ENCODE measurements around the gene ANKAR.
"Not testable (repeated sequence)": the region's sequence is repeated elsewhere in the genome, so short reads cannot be mapped to it uniquely, and the experiment has no call there.

The ANKAR gene

DNA sequence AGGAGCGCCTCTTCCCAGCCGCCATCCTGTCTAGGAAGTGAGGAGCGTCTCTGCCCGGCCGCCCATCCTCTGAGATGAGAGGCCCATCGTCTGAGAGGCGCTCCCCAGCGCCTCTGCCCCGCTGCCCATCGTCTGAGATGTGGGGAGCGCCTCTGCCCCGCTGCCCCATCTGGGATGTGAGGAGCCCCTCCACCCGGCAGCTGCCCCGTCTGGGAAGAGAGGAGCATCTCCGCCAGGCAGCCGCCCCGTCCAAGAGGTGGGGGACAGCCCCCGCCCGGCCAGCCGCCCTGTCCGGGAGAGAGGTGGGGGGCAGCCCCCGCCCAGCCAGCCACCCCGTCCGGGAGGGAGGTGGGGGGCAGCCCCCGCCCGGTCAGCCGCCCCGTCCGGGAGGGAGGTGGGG is 21.0 kb upstream of the ANKAR start:
- DNase-seq; intact Hi-C loops (cut with DNase I): not testable (repeated sequence)

DNA sequence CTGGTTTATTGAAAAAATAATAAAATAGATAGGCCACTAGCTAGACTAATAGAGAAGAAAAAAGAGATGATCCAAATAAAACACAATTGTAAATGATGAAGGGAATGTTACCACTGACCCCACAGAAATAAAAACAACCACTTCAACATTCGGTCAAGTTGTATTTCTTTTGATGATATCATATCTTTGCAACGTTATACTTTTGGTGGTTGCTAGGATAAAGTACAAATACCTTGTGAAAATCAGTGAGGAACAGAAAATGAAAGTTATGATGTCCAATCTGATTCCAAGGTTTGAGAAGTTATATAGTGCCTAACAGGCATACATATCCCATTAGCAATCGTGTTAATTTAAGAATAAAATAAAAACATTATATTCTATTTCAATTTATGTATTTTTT is 19.8 kb upstream of the ANKAR start:
- intact Hi-C loops (cut with DNase I) = no loop called here
- DNase-seq = no peak

DNA sequence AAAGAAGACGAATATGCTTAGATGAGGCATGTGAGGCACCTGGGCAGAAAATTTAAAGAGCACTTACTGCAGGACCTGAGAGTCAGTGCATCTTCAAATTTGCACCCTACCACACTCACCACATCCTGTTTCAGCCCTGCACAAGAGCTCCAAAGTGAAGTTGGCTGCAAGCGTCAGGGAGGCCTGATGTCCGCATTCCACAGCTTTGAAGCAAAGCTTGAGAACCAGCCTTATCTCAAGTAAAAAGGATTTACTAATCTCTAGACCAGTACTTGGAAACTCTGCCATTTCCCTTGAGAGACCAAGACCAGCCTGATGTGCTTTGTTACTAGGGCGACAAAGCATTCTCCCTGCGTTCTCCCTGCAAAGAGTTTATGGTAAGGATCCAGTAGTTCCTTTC is 16.6 kb upstream of the ANKAR start:
- DNase-seq = no peak
- intact Hi-C loops (cut with DNase I) = no loop called here

DNA sequence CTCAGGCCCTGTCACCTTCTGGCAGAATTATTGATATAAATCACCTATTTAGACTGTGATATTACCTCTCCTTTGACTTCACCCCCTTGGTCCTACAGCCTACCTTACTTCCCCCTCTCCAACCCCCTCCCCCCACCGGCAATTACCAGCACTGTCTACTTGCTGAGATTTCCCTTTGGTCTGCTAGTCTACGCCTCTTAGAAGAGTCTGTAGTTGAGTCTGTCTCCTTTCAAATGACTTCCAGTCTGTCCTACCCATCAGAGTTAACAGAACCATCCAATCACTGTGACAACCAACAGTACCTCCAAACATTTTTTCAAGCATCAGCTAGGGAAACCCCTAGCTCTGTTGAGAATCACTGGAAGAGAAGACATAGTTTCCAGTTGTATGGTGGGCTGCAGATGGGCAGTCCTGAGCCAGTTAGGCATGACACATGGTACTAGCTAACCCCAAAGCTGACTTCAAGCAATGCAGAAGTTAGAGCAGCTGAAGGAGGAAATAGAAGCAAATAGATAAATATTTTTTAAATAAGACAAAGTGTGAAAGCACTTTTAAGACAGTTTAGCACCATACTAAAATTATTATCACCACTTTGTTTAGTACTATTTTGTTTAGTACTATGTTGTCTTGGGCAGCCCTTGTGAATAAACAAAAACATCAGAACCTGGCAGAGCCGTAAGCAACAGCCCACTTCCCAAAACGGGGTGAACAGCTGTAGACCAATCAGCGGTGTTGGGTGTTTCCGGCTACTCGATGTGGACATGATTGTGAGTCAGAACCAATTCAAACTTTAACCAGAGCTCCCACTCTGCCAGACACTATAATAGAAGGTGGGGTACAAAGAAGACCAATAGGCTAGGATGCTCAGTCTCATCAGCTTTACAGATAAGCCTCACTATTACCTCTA is 15.9 kb upstream of the ANKAR start:
- DNase-seq = no peak
- intact Hi-C loops (cut with DNase I) = no loop called here

DNA sequence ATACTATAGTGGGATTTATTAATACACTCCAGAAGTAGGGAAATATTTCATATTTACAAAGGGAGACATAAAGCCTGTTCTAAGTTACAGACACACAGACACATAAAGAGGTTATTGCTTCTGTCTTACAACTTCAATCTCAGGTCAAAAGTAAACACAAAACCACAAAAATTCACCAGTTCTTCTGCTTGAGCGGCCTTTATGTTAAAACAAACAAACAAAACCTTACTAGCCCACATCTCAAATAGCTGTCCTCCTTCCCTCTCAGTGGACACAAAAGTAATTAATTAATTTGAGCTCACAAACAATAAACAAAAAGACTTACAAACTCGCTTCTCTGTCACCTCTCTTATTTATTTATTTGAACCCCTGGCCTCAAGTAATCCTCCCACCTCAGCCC is 14.7 kb upstream of the ANKAR start:
- intact Hi-C loops (cut with DNase I) = loop anchor here (2.0 to 5.0 kb wide), 3 partner anchors 39 to 123 kb away; partner anchors contain the start of genes ORMDL1, OSGEPL1 and PMS1
- DNase-seq = no peak

DNA sequence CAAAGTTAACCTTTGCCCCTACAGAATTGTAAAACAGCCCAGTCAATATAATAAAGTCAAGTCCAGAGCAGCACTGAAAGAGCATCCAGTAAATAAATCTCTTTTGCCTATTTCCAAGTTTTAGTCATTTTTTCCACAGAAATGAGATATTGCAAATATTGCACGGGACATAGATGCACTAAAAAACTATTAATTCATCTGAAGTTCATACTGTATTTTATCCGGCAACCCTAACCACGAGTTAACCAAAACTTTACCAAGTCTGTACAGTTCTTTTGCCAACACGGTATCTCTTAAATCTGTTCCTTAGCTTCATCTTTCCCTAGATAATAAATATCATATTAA is 13.7 kb upstream of the ANKAR start:
- intact Hi-C loops (cut with DNase I) = loop anchor here (2.0 to 5.0 kb wide), 3 partner anchors 38 to 122 kb away; partner anchors contain the start of genes ORMDL1, OSGEPL1 and PMS1
- no peak for DNase-seq

DNA sequence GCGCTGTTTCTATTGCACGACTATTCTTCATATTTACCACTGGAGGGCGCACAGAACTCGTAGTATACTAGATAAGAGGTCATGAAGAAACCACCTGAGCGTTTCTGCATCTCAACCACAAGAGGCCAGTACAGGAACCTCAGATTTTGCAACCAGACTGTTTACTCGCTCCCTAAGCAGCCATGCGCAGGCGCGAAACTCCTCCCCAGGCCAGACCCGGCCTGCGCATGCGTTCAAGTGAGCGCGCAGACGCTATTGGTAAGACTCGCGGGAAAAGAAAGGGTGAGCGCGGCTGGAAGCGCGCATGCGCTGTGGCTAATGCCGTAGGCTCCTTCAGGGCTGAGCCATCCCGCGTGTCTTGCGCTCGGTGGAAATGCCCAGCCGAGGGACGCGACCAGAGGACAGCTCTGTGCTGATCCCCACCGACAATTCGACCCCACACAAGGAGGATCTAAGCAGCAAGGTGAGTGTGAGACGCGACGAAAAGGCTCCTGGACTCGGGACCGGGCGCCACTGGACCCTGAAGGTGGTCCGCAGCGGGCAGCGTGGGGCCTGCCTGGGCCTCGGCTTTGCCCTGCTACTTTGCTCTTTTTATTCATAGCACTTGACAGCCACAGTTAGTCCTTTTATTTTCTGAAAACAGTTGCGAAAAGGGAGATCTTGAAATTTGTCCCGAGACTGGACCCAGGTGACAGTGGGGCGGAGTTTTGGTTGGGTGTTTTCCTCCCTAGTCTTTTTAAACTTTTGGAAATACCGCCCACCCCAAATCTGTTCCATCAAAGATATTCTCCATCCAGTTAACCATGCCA is 13.1 kb upstream of the ANKAR start, which contains the start of gene ASNSD1:
Gene ASNSD1 (plus strand): TSS at position 312 of the 809 bp plus-strand sequence. CDS start 4,674 bp downstream, outside the sequence.
- intact Hi-C loops (cut with DNase I) = loop anchor here (2.0 to 5.0 kb wide), 3 partner anchors 37 to 121 kb away; partner anchors contain the start of genes ORMDL1, OSGEPL1 and PMS1
- DNase-seq = peak; percentile 86 to 97 (median 94)

DNA sequence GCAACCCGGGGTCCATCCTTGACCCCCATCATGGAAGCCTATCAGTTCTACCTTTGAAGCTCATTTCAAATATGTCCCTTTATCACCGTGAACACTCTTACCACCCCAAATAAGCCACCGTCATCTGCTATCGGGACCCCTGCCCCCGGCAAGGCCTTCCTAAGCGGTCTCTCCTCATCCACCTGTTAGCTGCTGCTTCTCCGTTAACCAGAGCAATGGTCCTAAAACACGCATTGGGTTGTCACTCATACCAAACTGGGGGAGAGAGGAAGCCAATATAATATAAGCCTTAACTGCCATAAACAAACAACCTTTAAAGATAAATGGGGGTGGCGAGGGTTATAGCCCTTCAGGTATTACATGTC is 12.5 kb upstream of the ANKAR start:
- intact Hi-C loops (cut with DNase I) = loop anchor here (2.0 to 5.0 kb wide), 3 partner anchors 37 to 120 kb away; partner anchors contain the start of genes ORMDL1, OSGEPL1 and PMS1
- no peak for DNase-seq

DNA sequence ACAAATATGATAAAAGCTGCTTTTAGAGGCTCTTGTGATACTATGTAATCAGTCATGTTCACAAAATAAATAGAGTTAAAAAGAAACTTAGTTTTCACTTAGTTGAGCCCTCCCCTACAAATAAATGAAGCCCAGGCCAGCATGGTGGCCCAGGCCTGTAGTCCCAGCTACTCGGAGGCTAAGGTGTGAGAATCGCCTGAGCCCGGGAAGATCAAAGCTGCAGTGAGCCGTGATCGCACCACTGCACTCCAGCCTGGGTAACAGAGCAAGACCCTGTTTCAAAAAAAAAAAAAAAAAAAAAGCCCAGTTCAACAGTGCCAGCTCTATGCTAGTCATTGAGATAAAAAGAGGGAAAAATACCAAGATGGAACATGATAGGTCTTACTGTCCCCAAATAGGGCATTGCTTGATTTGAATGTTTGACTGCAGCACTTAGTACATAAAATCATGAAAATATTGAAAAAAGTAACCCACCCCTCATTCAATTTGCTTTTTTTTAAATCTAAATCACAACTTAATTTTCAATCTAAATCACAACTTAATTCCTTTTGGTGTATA is 11.7 kb upstream of the ANKAR start:
- no peak for DNase-seq
- intact Hi-C loops (cut with DNase I) = loop anchor here (5.0 kb wide), 2 partner anchors 100 to 120 kb away; partner anchors contain the start of genes ORMDL1, OSGEPL1 and PMS1

DNA sequence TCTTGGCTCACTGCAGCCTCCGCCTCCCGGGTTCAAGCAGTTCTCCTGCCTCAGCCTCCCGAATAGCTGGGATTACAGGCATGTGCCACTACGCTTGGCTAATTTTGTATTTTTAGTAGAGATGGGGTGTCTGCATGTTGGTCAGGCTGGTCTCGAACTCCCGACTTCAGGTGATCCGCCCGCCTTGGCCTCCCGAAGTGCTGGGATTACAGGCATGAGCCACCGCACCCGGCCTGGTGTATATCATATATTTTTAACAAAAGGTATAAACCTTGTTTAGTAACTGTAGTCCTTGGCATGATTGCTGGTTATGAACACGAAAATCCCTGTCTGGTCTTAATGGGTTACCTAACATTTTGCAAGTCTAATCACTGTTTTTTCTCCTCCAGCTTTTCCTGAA is 11.2 kb upstream of the ANKAR start:
- not testable (repeated sequence) for DNase-seq
- intact Hi-C loops (cut with DNase I) = loop anchor here (5.0 kb wide), 2 partner anchors 99 to 119 kb away; partner anchors contain the start of genes ORMDL1, OSGEPL1 and PMS1

DNA sequence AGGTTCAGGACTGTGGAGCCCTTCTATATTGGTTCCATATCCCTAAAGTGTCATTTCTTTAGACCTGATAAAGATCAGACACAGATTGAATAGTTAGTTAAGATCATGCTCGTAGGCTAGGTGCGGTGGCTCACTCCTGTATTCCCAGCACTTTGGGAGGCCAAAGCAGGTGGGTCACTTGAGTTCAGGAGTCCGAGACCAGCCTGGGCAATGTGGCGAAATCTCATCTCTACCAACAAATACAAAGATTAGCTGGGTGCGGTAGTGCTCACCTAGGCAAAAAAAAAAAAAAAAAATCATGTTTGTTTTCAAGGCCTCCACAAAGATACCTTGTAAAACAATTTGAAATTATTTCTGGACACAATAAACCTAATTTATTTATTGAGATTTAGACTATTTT is 4.6 kb upstream of the ANKAR start:
- no peak for DNase-seq
- intact Hi-C loops (cut with DNase I) = no loop called here

DNA sequence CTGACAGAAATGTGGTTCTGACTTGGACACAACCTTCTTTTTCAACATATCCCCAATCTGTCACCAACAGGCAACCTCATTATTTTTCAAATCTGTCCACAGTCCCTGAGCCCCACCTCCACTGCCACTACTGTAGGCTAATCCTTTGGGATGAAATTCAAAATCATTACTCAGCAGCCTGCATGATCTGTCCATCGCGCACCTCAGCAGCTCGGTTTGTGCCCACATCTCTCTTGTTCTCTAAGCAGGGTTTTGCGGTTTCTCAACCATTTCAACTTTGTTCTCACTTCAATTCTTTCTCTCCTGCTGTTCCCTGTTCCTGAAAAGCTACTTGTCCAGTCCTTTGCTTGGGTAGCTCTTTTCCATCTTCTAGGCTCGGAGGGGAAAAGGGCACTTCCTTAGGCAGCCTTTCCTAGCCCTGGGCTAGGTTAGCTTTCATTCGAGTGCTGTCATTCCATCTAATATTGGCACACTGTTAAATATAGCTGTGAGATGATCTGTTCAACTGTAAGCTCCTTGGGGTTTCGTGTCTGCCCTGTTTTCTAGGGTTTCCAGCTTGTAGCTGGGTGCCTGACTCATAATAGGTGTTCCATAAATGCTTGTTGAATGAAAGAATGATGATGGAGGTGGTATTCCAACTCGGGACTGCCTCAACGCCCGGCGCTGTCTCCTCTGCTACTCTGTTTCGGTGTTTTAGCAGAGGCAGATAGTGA is 653 bp upstream of the ANKAR start:
- intact Hi-C loops (cut with DNase I) = no loop called here
- peak in 2 of 42 donors; percentile 9 to 10 for DNase-seq

DNA sequence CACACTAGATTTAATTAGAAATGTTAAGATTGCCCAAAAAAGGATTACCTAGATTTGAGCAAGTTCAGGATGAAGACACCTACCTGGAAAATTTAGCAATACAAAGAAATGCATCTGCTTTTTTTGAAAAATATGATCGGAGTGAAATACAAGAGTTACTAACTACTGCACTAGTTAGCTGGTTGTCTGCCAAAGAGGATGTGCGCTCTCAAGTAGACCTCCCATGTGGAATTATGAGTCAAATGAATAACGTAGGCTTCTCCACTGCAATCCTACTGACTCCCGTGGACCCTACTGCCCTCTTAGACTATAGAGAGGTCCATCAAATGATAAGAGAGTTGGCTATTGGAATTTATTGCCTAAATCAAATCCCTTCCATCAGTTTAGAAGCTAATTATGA is 2.0 kb downstream of the ANKAR start:
- intact Hi-C loops (cut with DNase I) = loop anchor here (5.0 kb wide), 1 partner anchor 86 kb away; the partner anchor contains the start of gene OSGEPL1
- no peak for DNase-seq

DNA sequence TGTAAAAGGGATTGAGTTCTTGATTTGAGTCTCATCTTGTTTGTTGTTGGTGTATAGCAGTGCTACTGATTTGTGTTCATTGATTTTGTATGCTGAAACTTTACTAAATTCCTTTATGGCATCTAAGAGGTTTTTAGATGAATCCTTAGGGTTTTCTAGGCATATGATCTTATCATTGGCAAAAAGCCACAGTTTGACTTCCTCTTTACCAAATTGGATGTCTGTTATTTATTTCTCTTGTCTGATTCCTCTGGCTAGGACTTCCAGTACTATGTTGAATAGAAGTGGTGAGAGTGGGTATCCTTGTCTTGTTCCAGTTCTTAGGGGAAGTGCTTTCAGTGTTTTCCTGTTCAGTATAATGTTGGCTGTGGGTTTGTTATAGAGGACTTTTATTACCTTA is 4.8 kb downstream of the ANKAR start:
- no peak for DNase-seq
- intact Hi-C loops (cut with DNase I) = loop anchor here (5.0 kb wide), 1 partner anchor 83 kb away; the partner anchor contains the start of gene OSGEPL1

DNA sequence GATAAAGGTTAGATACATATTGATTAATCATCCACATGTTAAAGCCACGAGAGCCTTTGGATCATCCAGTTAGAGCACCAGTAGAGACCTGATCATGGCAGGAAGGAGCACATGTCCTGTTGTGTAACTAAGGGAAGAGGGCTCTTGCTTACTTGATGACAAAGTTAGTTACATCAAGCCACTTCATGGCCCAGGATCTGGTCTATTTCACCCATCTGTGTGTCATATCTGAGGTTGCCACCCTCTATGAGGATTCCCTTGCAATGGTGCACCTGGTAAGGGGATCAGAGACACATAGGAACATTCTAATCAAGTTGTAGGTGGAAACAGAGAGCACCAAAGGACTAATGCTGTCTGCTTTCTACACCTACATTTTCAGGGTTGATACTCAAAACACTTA is 6.7 kb downstream of the ANKAR start:
- no peak for DNase-seq
- intact Hi-C loops (cut with DNase I) = no loop called here

DNA sequence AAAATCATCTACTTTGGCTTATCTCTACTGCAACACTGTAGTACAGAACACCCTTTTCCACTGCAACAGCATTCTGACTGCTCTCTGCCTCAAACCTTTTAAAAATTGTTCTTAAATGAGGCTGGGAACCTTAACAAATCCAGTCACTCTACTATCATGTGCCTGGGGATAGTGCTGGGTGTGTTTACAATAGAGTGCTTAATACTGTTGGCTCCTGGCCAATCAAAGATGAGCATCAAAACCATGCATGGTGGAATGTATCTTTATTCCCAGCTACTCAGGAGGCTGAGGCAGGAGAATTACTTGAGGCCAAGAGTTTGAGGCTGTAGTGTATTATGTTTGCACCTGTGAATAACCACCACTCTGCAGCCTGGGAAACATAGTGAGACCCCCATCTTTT is 7.4 kb downstream of the ANKAR start:
- intact Hi-C loops (cut with DNase I) = no loop called here
- DNase-seq = no peak

DNA sequence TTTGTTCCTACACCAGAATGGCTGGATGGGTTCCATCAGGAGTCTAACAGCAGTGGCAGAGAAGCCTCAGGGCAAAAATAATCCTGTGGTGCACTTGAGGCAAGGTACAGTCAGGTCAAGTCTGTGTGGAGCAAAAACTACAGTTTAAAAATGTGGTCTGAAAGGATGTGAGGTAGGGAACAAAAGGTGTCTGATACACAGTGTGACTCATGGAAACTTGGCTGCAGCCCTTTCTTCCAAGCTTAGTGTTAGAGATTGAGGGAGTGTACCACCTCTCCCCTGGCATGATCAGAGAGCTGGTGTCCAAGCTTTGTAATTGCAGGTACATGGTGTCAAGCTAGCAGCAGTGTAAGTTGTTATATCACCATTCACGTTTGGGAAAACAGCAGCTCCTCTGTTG is 8.9 kb downstream of the ANKAR start:
- intact Hi-C loops (cut with DNase I) = no loop called here
- DNase-seq = no peak

DNA sequence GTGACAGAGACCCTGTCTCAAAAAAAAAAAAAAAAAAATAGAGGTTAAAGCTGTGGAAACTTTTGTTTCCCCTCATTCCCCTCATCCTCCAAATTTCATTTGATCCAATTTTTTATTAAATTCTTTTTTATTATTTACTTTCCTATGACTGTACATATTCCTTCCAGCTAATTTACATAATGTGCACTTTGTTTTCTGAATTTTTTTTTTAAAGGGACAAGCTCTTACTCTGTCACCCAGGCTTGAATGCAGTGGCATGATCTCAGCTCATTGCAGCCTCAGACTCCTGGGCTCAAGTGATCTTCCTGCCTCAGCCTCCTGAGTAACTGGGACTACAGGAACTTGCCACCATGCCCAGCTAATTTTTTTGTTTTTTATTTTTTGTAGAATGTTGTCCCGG is 10.3 kb downstream of the ANKAR start:
- intact Hi-C loops (cut with DNase I) = no loop called here
- DNase-seq = no peak
